ENCODE results near the gene IFI27.

DNA sequence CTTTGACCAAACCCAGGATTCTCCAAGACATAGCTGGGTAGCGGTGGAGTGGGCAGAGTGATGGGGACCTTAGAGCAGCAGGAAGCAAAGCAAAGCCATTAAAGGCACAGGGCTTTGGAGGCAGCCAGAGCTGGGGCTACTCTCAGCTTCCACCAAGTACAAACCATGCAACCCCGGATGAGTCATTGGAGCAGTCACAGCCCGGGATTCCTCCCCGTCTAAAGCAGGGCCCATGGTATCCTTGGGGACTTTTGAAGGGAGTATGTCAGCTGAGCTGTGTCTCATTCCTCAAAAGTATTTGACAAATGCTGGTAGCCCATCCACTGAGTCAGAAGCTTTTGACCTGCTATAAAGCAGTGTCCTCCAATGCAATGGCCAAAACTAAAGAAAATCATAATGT is 9.7 kb upstream of the IFI27 start:
- TF ChIP-seq, protein P1, sequence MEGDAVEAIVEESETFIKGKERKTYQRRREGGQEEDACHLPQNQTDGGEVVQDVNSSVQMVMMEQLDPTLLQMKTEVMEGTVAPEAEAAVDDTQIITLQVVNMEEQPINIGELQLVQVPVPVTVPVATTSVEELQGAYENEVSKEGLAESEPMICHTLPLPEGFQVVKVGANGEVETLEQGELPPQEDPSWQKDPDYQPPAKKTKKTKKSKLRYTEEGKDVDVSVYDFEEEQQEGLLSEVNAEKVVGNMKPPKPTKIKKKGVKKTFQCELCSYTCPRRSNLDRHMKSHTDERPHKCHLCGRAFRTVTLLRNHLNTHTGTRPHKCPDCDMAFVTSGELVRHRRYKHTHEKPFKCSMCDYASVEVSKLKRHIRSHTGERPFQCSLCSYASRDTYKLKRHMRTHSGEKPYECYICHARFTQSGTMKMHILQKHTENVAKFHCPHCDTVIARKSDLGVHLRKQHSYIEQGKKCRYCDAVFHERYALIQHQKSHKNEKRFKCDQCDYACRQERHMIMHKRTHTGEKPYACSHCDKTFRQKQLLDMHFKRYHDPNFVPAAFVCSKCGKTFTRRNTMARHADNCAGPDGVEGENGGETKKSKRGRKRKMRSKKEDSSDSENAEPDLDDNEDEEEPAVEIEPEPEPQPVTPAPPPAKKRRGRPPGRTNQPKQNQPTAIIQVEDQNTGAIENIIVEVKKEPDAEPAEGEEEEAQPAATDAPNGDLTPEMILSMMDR (IDR thresholded peaks at IDR 0.05): no peak
- no peak for TF ChIP-seq TEAD4 (IDR thresholded peaks at IDR 0.05; ENCODE audit: borderline replicate concordance, insufficient read depth)
- TF ChIP-seq, protein P2, sequence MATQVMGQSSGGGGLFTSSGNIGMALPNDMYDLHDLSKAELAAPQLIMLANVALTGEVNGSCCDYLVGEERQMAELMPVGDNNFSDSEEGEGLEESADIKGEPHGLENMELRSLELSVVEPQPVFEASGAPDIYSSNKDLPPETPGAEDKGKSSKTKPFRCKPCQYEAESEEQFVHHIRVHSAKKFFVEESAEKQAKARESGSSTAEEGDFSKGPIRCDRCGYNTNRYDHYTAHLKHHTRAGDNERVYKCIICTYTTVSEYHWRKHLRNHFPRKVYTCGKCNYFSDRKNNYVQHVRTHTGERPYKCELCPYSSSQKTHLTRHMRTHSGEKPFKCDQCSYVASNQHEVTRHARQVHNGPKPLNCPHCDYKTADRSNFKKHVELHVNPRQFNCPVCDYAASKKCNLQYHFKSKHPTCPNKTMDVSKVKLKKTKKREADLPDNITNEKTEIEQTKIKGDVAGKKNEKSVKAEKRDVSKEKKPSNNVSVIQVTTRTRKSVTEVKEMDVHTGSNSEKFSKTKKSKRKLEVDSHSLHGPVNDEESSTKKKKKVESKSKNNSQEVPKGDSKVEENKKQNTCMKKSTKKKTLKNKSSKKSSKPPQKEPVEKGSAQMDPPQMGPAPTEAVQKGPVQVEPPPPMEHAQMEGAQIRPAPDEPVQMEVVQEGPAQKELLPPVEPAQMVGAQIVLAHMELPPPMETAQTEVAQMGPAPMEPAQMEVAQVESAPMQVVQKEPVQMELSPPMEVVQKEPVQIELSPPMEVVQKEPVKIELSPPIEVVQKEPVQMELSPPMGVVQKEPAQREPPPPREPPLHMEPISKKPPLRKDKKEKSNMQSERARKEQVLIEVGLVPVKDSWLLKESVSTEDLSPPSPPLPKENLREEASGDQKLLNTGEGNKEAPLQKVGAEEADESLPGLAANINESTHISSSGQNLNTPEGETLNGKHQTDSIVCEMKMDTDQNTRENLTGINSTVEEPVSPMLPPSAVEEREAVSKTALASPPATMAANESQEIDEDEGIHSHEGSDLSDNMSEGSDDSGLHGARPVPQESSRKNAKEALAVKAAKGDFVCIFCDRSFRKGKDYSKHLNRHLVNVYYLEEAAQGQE (IDR thresholded peaks at IDR 0.05; ENCODE audit: low read depth, low read length): no peak
